ENCODE measurements around the gene RALGPS1.
"Not testable (repeated sequence)": the region's sequence is repeated elsewhere in the genome, so short reads cannot be mapped to it uniquely, and the experiment has no call there.

Gene RALGPS1

GRCh38 chr9:127139775-127140174 lies 225.2 kb downstream of the RALGPS1 start:
- no peak for DNase-seq

DNA sequence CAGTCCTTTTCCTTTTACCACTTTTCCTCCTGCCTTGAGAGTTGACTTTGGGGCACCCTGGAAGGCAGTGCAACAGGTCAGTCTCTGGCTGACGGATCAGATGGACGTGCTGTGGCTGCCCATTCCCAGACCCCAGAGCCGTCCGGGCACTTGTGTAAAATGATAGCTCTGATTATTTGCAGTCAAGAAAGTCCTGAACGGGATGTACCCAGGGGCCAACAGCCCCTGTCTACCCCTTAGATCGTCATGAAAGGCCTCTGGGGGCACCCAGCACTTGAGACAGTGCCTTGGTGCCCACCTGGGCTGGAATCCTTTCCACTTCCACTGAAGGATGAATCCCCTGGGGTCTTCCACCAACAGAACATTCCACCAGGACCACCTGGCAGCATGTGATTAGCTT lies 225.6 kb downstream of the RALGPS1 start:
- DNase-seq = no peak

DNA sequence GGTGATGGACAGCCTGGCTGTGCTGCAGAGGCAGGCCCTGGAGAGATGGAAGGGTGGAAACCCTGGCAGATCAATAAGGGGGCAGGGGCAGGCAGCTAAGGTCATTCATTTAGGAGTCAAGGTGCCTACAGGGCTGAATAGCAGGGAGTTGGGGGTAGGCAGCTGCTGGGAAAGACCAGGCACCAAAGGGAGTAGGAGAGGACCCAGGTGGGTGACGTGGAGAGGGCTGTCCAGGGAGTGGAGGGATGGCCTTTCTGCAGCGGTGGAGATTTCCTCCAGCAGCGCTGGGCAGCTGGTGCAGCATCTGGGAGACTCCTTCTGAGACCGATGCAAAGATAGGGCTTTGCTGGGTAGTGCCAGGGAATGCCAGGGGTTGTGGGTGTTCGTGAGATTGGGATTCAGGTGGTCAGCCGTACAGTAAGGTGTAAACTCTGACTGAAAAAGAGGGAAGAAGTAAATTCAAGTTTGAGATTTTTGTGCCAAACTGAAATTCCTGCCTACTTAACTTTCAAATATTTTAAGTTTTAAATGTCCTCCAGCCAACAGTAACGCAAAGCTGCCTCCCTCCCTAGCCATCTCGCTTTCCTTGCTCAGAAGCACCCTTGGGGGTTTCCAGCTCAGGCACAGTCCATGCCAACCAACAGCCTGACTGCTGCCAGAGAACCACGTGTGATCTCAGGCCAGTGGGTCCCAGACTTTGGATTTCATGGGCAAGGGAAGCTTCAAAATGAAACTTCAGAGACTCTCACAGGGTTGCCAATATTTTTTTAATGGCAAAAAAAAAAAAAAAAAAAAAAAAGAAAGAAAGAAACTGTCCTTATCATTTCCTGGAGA lies 226.5 kb downstream of the RALGPS1 start:
- DNase-seq = no peak

GRCh38 chr9:127142291-127142690 lies 227.7 kb downstream of the RALGPS1 start:
- DNase-seq = no peak

DNA sequence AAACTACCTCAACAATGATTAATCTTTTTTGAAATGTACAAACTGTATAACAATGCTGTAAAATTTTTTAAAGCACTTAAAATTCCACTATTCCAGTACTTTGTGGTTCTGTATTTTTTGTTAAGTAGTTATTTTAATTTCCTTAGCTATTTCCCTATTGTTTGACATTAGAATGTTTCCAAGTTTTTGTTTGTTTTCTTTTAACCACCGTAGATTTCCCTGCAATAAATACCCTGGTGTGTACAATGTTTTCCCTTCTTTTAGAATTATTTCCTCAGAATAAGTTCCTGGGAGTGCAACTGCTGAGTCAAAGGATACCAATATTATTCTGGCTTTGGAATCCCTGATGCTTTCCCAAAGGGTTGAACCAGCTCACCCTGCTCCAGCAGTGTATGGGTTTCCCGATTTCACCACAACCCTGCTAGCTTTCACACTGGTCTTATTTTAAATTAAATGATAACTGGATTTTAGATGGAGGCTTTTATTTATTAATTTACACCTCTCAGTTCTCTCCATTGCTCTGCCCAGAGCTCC lies 228.4 kb downstream of the RALGPS1 start:
- no peak for DNase-seq

DNA sequence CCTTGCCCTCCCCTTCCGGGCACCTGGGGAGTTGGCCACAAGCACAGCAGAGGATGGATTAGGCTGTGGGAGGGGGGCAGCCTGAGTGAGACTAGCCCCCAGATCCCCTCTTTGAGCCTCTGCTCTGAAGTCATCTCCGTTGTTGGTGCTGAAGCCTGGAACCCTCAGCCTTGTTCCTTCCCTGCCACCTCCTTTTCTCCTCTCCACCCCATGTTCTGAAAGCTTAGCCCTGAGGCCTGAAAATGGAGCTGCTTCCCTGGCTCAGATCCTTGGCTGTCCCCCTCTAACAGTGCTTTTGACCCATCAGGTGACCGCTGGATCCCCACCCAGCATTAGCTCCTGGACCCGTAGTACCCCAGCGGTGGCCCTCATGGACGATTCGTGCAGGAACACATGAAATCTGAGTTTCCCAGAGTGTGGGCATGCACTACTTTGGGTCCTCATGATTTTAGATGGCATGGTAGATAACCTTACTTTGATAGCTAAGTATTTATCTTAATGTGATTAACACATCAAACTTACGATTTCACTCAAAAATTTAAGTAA lies 229.4 kb downstream of the RALGPS1 start:
- no peak for DNase-seq

DNA sequence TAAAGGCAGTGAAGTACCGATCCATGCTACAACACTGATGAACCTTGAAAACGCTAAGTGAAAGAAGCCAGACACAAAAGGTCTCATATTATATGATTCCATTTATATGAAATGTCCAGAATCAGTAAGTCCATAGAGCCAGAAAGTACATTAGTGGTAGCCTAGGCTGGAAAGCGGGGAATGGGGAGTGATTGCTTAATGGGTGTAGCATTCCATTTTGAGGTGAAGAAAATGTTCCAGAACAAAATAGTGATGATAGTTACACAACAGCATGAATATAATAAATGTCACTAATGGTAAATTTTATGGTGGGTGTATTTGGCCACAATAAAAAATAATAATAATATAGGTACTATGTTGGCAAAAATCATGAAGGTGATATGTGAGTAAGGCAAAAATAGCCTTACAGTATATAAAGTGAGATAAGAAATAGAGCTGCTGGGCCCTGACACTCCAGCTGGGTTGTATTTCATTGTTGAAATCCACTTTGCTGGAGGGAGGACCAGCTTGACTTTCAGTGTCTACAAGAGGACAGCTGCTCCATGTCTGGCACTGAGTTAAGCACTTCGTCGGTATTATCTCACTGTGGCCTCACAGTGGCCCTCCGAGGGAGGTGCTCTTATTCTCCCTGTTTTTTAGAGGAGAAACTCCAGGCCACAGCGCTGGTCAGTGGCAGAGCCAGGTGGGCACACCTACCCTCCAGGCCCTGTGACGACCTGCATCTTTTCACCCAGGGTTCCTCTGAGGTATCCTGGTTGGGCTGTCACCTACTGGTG lies 230.3 kb downstream of the RALGPS1 start:
- no peak for DNase-seq

DNA sequence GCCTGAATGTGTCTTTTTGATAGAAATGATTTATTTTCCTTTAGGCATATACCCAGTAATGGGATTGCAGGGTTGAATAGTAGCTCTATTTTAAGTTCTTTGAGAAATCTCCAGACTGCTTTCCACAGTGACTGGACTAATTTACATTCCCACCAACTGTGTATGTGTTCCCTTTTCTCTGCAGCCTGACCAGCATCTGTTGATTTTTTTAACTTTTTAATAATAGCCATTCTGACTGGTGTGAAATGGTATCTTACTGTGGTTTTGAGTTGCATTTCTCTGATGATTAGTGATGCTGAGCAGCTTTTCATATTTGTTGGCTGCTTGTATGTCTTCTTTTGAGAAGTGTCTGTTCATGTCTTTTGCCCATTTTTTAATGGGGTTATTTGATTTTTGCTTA lies 232.3 kb downstream of the RALGPS1 start:
- not testable (repeated sequence) for DNase-seq

GRCh38 chr9:127147251-127147650 lies 232.7 kb downstream of the RALGPS1 start:
- DNase-seq = no peak

GRCh38 chr9:127148014-127148413 lies 233.4 kb downstream of the RALGPS1 start:
- no peak for DNase-seq

- DNase-seq = no peak
These were observed 234.4 kb downstream of the RALGPS1 start for GRCh38 chr9:127149010-127149409.

- DNase-seq = no peak
These were observed 235.1 kb downstream of the RALGPS1 start for GRCh38 chr9:127149463-127150390.

DNA sequence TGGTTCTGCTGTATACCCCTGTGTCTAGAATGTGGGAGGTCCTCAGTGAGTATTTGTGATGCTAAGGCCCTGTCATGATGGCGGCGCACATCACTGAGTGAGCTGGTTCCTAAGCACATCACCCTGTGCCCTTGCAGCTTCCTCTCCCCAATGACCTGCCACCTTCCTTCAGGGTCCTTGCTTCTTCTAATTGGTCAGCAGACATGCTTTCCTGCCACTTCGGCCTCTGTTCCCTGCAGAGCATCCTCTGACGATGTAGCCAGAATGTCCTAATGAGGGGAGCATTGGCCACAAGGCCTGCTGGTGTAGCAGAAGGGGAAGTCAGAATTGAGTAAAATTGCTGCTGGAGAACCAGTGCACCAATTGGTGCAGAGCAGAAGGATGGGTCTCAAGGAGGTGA lies 238.9 kb downstream of the RALGPS1 start:
- DNase-seq = no peak

DNA sequence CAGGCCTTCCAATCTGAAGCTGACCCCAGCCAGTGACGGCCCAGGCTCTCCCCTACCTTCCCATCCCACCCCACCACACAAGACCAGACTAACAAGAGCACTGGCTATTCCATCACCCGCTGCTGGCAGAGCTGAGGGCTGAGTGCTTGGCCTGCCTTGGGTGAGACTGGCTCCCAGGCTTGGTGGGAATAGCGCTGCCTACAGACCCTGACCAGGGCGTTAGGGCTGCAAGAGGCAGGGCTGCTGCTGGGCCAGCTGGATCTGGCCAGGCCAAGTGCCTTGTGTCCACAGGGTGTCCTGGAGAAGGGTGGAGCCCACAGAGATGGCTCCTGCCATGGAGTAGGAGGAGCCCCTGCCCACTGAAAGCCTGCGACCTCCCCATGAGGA lies 239.4 kb downstream of the RALGPS1 start:
- DNase-seq = no peak

DNA sequence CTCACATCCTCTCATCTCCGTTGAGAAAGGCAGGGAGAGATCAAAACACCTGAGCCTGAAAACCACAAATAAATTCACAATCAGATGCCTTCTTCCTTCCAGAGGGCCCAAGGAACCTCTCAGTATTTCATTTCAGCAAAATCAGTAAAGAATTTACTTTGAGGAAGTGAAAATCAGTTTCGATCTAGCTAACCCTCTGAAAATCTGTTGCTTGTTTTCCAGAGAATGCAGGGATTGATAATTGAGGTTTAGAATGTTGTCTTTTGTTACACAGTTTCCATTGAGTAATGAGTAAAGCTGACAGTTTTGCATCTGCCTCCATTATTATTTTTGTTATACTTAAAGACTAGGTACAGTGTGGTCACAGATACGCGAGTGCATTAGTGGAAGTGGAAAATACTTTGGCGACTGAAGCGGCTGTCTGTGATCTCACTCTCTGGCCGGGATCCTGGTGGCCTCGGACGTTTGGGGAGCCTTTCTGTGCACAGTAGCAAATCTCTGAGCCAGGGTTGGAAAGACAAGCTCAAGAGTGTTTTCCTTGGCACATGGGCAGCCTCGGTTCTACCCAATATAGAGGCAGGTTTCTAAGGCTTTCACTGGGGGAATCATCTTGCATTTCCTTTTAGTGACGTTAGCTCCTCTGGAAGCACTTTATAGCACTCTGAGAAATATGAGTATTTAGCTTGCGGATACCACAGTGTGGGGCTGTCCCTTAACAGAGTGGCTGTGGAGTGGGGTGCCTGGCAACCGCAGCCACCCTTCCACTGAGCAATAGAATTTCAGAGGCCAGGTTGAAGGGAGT lies 240.0 kb downstream of the RALGPS1 start:
- DNase-seq = peak; percentile 32

DNA sequence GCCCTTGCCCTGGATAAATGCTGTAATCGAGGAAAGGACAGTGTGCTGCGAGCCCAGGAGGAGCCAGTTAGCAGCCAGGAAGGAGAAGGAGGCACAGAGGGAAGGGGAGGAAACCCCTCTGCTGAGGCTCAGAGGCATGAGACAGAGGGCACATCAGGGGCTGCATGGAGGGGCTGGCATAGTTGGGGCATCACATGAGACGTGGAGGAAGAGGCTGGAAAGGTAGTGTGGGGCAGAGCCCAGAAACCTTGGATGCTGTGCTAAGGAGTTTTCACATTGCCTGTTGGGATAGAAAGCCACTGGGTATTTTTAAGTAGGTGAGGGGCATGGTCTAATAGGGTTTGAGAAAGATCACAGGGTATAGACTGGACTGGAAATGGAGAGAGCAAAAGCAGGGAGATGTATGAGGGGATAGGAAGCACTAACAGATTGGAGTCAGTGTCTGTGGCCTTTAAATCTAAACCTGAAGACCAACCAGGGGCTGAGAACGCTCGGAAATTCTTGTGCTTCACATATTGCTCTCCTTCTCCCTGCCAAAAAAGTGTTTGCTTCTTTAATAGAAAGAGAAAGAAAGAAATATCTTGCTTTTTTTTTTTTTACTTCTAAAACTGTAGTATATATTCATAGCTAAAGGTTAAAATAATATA lies 240.9 kb downstream of the RALGPS1 start:
- DNase-seq = no peak

DNA sequence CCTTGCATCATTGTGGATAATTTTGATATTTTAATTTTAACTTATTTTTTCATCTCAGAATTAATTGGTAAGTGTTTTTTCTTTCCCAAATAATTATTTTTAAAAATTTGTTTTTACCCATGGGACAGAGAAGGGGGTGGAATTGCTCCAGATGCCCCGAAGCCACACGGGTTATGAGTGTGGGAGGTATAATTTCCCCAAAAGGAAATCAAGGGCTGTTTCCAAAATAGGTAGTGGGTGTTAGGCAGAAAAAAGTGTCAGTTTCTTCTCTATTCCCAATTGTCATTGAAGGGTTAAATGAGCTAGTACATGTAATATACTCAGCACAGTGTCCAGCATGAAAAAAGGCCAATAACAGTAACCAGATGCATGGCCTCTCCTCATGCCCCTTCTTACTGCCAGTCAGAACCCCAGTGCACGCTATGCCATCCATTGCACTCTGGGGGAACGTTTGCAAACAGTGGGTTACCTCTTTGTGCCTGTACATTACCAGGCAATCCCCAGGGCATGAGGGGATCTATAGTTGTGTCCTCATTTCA lies 244.3 kb downstream of the RALGPS1 start:
- no peak for DNase-seq

DNA sequence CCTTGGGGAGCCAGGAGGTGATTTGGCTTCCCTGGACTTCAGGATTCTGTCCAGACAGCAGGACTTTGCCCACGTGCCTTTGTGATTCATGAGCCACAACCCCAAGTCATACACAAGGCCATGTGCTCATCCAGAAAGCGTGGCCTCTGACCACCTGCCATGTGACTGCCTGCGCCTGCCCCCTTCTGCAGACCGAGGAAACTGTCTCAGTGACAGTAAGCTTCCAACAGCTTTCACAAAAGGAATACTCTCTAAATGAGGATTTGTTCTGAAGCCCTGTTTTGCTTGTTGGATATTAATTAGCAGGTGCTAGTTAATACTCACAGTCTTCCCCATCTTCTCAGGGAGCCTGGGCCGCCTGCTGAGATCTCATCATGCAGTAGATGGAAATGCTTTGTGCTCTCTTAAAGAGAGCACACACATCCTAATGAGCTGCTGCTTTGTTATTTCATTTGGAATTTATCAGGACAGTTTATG lies 244.8 kb downstream of the RALGPS1 start:
- DNase-seq = no peak

DNA sequence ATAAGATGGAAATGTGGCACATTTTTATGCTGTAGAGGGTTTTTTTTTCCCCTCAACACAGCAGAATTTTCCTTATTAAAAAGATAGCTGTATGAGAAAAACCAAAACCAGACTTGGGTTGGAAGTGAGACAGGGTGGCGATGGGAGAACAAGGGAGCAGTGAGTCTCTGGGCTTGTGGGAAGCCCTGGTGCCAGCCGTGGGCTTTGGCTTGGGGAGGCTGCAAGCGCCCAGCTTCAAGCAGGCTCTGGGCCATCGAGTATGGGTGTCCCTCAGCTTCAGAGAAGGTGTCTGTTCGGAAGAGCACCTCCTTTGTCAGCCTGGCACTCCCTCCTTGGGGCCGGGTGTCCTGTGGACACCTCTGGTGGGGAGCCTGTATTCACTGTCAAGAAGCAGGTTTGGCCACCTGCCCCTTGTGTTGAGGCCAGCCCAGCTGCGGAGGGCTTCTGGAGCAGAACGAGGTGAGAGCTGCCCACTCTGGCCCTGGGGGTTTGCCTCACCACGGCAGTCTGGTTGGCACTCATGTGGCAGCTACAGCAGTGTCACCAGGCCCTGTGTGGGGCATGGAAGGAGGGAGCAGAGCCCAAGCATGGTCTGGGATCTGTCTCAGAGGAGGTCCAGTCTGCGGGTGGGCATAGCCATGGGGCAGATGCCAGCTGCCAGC lies 245.5 kb downstream of the RALGPS1 start:
- no peak for DNase-seq

- DNase-seq = no peak
These were observed 246.6 kb downstream of the RALGPS1 start for GRCh38 chr9:127161081-127161624.
